Naive thymus-derived CD4-positive, alpha-beta T cell (primary cell): ENCODE results near the gene AGTPBP1. TPM values are rescaled to one million over a fixed set of nuclear protein-coding genes. Genes with fewer than 3 reads are reported as not detected.

ENCODE experiments used
- ATAC-seq: fragments of 150-1000 bp; cut with Tn5 transposase; 2 replicates; pipeline ENCODE4 v1.10.0; 2021; ENCODE audit warnings: mild to moderate bottlenecking, moderate library complexity
- CTCF ChIA-PET: fragments of 350-600 bp; sonication (Branson Sonifier 250); formaldehyde crosslinking; loops from one replicate; lab custom pipeline; 2021; ENCODE audit warnings: antibody characterized with exemption; lab: Charles Lee
- POLR2A ChIA-PET: fragments of 350-600 bp; sonication (Branson Sonifier 250); formaldehyde crosslinking; loops from one replicate; lab custom pipeline; 2021; ENCODE audit warnings: antibody characterized with exemption, inconsistent platforms; lab: Charles Lee
- DNase-seq, 9 donors: peaks; one replicate each; pipeline versions ENCODE4 v3.0.0 to v3.0.0-alpha.2; 2020 to 2022; ENCODE audit warnings: mixed read lengths in 1 of 9
- H3K27ac ChIP-seq: one replicate; pipeline ENCODE4 v1.7.0; 2013; ENCODE audit warnings: mild to moderate bottlenecking, low read depth, low read length, moderate library complexity
- H3K27me3 ChIP-seq, 2 donors: one replicate each; pipeline ENCODE4 v1.7.0; 2013; ENCODE audit warnings: low read length in 2 of 2, mild to moderate bottlenecking in 2 of 2, moderate library complexity in 2 of 2; ENCODE audit not compliant: control insufficient read depth in 2 of 2, insufficient read depth in 2 of 2
- H3K36me3 ChIP-seq, 3 experiments: 1 replicate in 2 of 3; 2 replicates in 1 of 3; pipeline ENCODE4 v1.7.0; 2013; ENCODE audit warnings: low read length in 3 of 3, mild to moderate bottlenecking in 3 of 3, moderate library complexity in 1 of 3; ENCODE audit not compliant: insufficient read depth in 3 of 3, control insufficient read depth in 2 of 3
- H3K4me1 ChIP-seq, 2 donors: one replicate each; pipeline ENCODE4 v1.7.0; 2013; ENCODE audit warnings: low read length in 2 of 2, mild to moderate bottlenecking in 2 of 2, moderate library complexity in 1 of 2; ENCODE audit not compliant: control insufficient read depth in 2 of 2, insufficient read depth in 2 of 2
- H3K4me3 ChIP-seq: 2 replicates; pipeline ENCODE4 v1.7.0; 2013; ENCODE audit warnings: mild to moderate bottlenecking, low read length
- H3K9me3 ChIP-seq, 3 experiments: 1 replicate in 2 of 3; 2 replicates in 1 of 3; pipeline ENCODE4 v1.7.0; 2013; ENCODE audit warnings: low read length in 3 of 3; ENCODE audit not compliant: control insufficient read depth in 2 of 3
- H3K27ac Mint-ChIP-seq, 9 donors: one replicate each; pipeline ENCODE4 v1.8.0; 2020 to 2022; ENCODE audit warnings: mixed read lengths in 9 of 9, mild to moderate bottlenecking in 8 of 9, moderate library complexity in 5 of 9, inconsistent platforms in 2 of 9
- H3K27me3 Mint-ChIP-seq, 5 donors: one replicate each; pipeline ENCODE4 v1.8.0; 2021 to 2022; ENCODE audit warnings: mixed read lengths in 5 of 5, mild to moderate bottlenecking in 1 of 5
- H3K36me3 Mint-ChIP-seq, 5 donors: one replicate each; pipeline ENCODE4 v1.8.0; 2020 to 2022; ENCODE audit warnings: mixed read lengths in 5 of 5, mild to moderate bottlenecking in 3 of 5, inconsistent platforms in 1 of 5
- H3K4me1 Mint-ChIP-seq, 7 donors: one replicate each; pipeline ENCODE4 v1.8.0; 2020 to 2022; ENCODE audit warnings: mixed read lengths in 7 of 7, mild to moderate bottlenecking in 3 of 7, inconsistent platforms in 1 of 7
- H3K4me3 Mint-ChIP-seq, 10 donors: one replicate each; pipeline ENCODE4 v1.8.0; 2020 to 2022; ENCODE audit warnings: mild to moderate bottlenecking in 10 of 10, mixed read lengths in 10 of 10, moderate library complexity in 6 of 10, inconsistent platforms in 2 of 10
- H3K9me3 Mint-ChIP-seq, 11 donors: one replicate each; pipeline ENCODE4 v1.8.0; 2020 to 2022; ENCODE audit warnings: mixed read lengths in 11 of 11, mild to moderate bottlenecking in 4 of 11, inconsistent platforms in 1 of 11, moderate library complexity in 1 of 11
- intact Hi-C, 2 donors: fragments of 100-400 bp; cut with micrococcal nuclease; formaldehyde crosslinking; loops; one replicate each; pipeline ENCODE4 v1.15.1; 2023
- polyA plus RNA-seq, 2 donors: library from polyadenylated mRNA; unstranded; fragments of 300-500 nt; fragmentation: Illumina TruSeq; gene quantifications; one replicate each; pipeline ENCODE4 v1.2.3, GENCODE V29; 2021
- total RNA-seq, 6 experiments: library from RNA in 5 of 6; stranded (reverse) in 5 of 6; gene quantifications; 1 replicate in 5 of 6; 2 replicates in 1 of 6; pipeline ENCODE4 v1.2.3 and lab custom pipeline; 2021 to 2026

Gene AGTPBP1
- total and polyA plus RNA-seq, 7 experiments from 2014 or later = 28.2 to 85.7 (median 44.6) TPM

GRCh38 chr9:85645909-85646627 is 95.7 kb downstream of the AGTPBP1 start:
- Mint-ChIP-seq H3K27me3 (no peaks in the 10 kb centered on the region), H3K36me3 (peaks cover 0 to 61% (median 33%) of the 10 kb centered on the region in 5 donors), H3K9me3 (no peaks in the 10 kb centered on the region), H3K27ac (no peak overlapping the region), H3K4me3 (no peak overlapping the region), H3K4me1 (peaks cover 0 to 11% (median 0%) of the 10 kb centered on the region in 7 donors)
- H3K4me3 ChIP-seq = no peak overlapping the region
- CTCF ChIA-PET = interaction anchor here (0.5 kb wide), 1 partner anchor 10 kb away, joined by 3 read pairs; no protein-coding TSS in a partner anchor
- DNase-seq (no peak), ATAC-seq (peak; percentile 42)
- intact Hi-C loops = no loop called here
- no peaks in the 10 kb centered on the region for H3K27me3 ChIP-seq
- H3K4me1 ChIP-seq = no peaks in the 10 kb centered on the region
- POLR2A ChIA-PET = no interaction called here
- H3K27ac ChIP-seq = no peak overlapping the region
- H3K36me3 ChIP-seq = peaks cover 0 to 10% (median 4%) of the 10 kb centered on the region in 3 experiments
- H3K9me3 ChIP-seq = no peaks in the 10 kb centered on the region

- ATAC-seq = no peak
- H3K9me3 Mint-ChIP-seq = no peaks in the 10 kb centered on the region
- CTCF ChIA-PET = no interaction called here
- no peaks in the 10 kb centered on the region for H3K27me3 Mint-ChIP-seq
- H3K9me3 ChIP-seq = no peaks in the 10 kb centered on the region
- H3K36me3 Mint-ChIP-seq = peaks cover 0 to 62% (median 24%) of the 10 kb centered on the region in 5 donors
- H3K4me3 ChIP-seq = no peak overlapping the region
- no peaks in the 10 kb centered on the region for H3K27me3 ChIP-seq
- DNase-seq = no peak
- no peak overlapping the region for H3K27ac ChIP-seq
- H3K4me1 ChIP-seq = no peaks in the 10 kb centered on the region
- H3K4me3 Mint-ChIP-seq = no peak overlapping the region
- intact Hi-C loops = no loop called here
- H3K36me3 ChIP-seq = peaks cover 0 to 7% (median 4%) of the 10 kb centered on the region in 3 experiments
- no peak overlapping the region for H3K27ac Mint-ChIP-seq
- POLR2A ChIA-PET = no interaction called here
- peaks cover 0 to 9% (median 3%) of the 10 kb centered on the region in 7 donors for H3K4me1 Mint-ChIP-seq
Observed at GRCh38 chr9:85640425-85640824, 101.3 kb downstream of the AGTPBP1 start.

- Mint-ChIP-seq H3K27me3 (no peaks in the 10 kb centered on the region), H3K4me1 (peaks cover 0 to 9% (median 3%) of the 10 kb centered on the region in 7 donors), H3K4me3 (no peak overlapping the region), H3K9me3 (no peaks in the 10 kb centered on the region), H3K27ac (no peak overlapping the region), H3K36me3 (peaks cover 0 to 61% (median 23%) of the 10 kb centered on the region in 5 donors)
- DNase-seq (no peak), ATAC-seq (no peak)
- ChIA-PET CTCF (no interaction called here), POLR2A (no interaction called here)
- H3K36me3 ChIP-seq = peaks cover 0 to 7% (median 4%) of the 10 kb centered on the region in 3 experiments
- H3K27ac ChIP-seq = no peak overlapping the region
- intact Hi-C loops = no loop called here
- H3K4me1 ChIP-seq = no peaks in the 10 kb centered on the region
- no peaks in the 10 kb centered on the region for H3K27me3 ChIP-seq
- no peaks in the 10 kb centered on the region for H3K9me3 ChIP-seq
- no peak overlapping the region for H3K4me3 ChIP-seq
Observed at GRCh38 chr9:85639675-85640186, 102.0 kb downstream of the AGTPBP1 start.

GRCh38 chr9:85631809-85632208 is 109.9 kb downstream of the AGTPBP1 start:
- ATAC-seq = no peak
- H3K4me1 Mint-ChIP-seq = peaks cover 0 to 17% (median 2%) of the 10 kb centered on the region in 7 donors
- H3K4me3 ChIP-seq = no peak overlapping the region
- H3K27ac Mint-ChIP-seq = no peak overlapping the region
- H3K36me3 ChIP-seq = peaks cover 0 to 13% (median 0%) of the 10 kb centered on the region in 3 experiments
- ChIA-PET CTCF (no interaction called here), POLR2A (no interaction called here)
- H3K9me3 Mint-ChIP-seq = no peaks in the 10 kb centered on the region
- H3K4me3 Mint-ChIP-seq = no peak overlapping the region
- H3K4me1 ChIP-seq = no peaks in the 10 kb centered on the region
- no peaks in the 10 kb centered on the region for H3K27me3 Mint-ChIP-seq
- intact Hi-C loops = no loop called here
- no peaks in the 10 kb centered on the region for H3K27me3 ChIP-seq
- no peak for DNase-seq
- no peaks in the 10 kb centered on the region for H3K9me3 ChIP-seq
- peaks cover 0 to 53% (median 30%) of the 10 kb centered on the region in 5 donors for H3K36me3 Mint-ChIP-seq
- no peak overlapping the region for H3K27ac ChIP-seq

GRCh38 chr9:85630676-85631075 is 111.1 kb downstream of the AGTPBP1 start:
- ChIA-PET POLR2A (no interaction called here), CTCF (no interaction called here)
- Mint-ChIP-seq H3K9me3 (no peaks in the 10 kb centered on the region), H3K27me3 (no peaks in the 10 kb centered on the region), H3K36me3 (peaks cover 0 to 48% (median 27%) of the 10 kb centered on the region in 5 donors), H3K4me3 (no peak overlapping the region), H3K27ac (peak overlapping the region in 1 of 9 donors; percentile 8), H3K4me1 (peaks cover 0 to 9% (median 0%) of the 10 kb centered on the region in 7 donors)
- Histone ChIP-seq H3K4me1 (no peaks in the 10 kb centered on the region), H3K36me3 (peaks cover 0 to 13% (median 0%) of the 10 kb centered on the region in 3 experiments), H3K9me3 (no peaks in the 10 kb centered on the region), H3K27me3 (no peaks in the 10 kb centered on the region), H3K27ac (no peak overlapping the region), H3K4me3 (no peak overlapping the region)
- ATAC-seq (no peak), DNase-seq (no peak)
- intact Hi-C loops = no loop called here

GRCh38 chr9:85617141-85617670 is 124.5 kb downstream of the AGTPBP1 start:
- CTCF ChIA-PET = no interaction called here

More at GRCh38 chr9:85617141-85617670, 124.5 kb downstream of the AGTPBP1 start:
- H3K27ac ChIP-seq = no peak overlapping the region
- Mint-ChIP-seq H3K9me3 (no peaks in the 10 kb centered on the region), H3K36me3 (peaks cover 0 to 23% (median 12%) of the 10 kb centered on the region in 5 donors), H3K4me1 (peaks cover 0 to 7% (median 0%) of the 10 kb centered on the region in 7 donors), H3K27ac (no peak overlapping the region), H3K27me3 (no peaks in the 10 kb centered on the region), H3K4me3 (no peak overlapping the region)
- H3K36me3 ChIP-seq = no peaks in the 10 kb centered on the region
- no peak overlapping the region for H3K4me3 ChIP-seq
- POLR2A ChIA-PET = no interaction called here
- no peaks in the 10 kb centered on the region for H3K4me1 ChIP-seq
- ATAC-seq = no peak
- intact Hi-C loops = no loop called here
- H3K9me3 ChIP-seq = no peaks in the 10 kb centered on the region
- DNase-seq = no peak
- H3K27me3 ChIP-seq = no peaks in the 10 kb centered on the region
